Activated CD8-positive, alpha-beta T cell treated with anti-CD3 and anti-CD28 coated beads for 36 hours (primary cell): Measurements from ENCODE around the gene TCTN2. TPM values are rescaled to one million over a fixed set of nuclear protein-coding genes. Genes with fewer than 3 reads are reported as not detected.
A peak's percentile ranks its signal among the peaks of the same experiment; 100 is the strongest.

Experiments
- ATAC-seq: fragments of 200-7000 bp; cut with Tn5 transposase; one replicate; pipeline ENCODE4 v1.10.0; 2021; ENCODE audit warnings: mild to moderate bottlenecking, moderate library complexity
- CTCF ChIA-PET: fragments of 350-600 bp; sonication (Branson Sonifier 250); formaldehyde crosslinking; loops from one replicate; lab custom pipeline; 2021; ENCODE audit warnings: antibody characterized with exemption; lab: Charles Lee
- POLR2A ChIA-PET: fragments of 350-600 bp; sonication (Branson Sonifier 250); formaldehyde crosslinking; loops from one replicate; lab custom pipeline; 2021; ENCODE audit warnings: antibody characterized with exemption; lab: Charles Lee
- DNase-seq: peaks from one replicate; pipeline ENCODE4 v3.0.0-alpha.2; 2020
- H3K27ac Mint-ChIP-seq: one replicate; pipeline ENCODE4 v1.8.0; 2021; ENCODE audit warnings: mild to moderate bottlenecking, mixed read lengths
- H3K27me3 Mint-ChIP-seq: one replicate; pipeline ENCODE4 v1.8.0; 2021; ENCODE audit warnings: mixed read lengths
- H3K36me3 Mint-ChIP-seq: one replicate; pipeline ENCODE4 v1.8.0; 2021; ENCODE audit warnings: low read depth, mixed read lengths
- H3K4me1 Mint-ChIP-seq: one replicate; pipeline ENCODE4 v1.8.0; 2021; ENCODE audit warnings: low read depth, mixed read lengths
- H3K4me3 Mint-ChIP-seq: one replicate; pipeline ENCODE4 v1.8.0; 2021; ENCODE audit warnings: mild to moderate bottlenecking, moderate library complexity, mixed read lengths
- H3K9me3 Mint-ChIP-seq: one replicate; pipeline ENCODE4 v1.8.0; 2021; ENCODE audit warnings: mixed read lengths
- intact Hi-C: fragments of 100-400 bp; cut with micrococcal nuclease; formaldehyde crosslinking; loops from one replicate; pipeline ENCODE4 v1.10.0; 2022
- total RNA-seq, 2 experiments: library from RNA; stranded (reverse); gene quantifications; one replicate each; pipeline ENCODE4 v1.2.3, GENCODE V29; 2021
- TF ChIP-seq, protein P1 (sequence below): fragments of 200-600 bp; IDR thresholded peaks from one replicate; pipeline ENCODE4 v1.8.0; 2022; ENCODE audit warnings: antibody characterized with exemption, mild to moderate bottlenecking

The TCTN2 gene
- total RNA-seq, 2 experiments from 2014 or later, result 2.0 to 2.3 TPM

DNA sequence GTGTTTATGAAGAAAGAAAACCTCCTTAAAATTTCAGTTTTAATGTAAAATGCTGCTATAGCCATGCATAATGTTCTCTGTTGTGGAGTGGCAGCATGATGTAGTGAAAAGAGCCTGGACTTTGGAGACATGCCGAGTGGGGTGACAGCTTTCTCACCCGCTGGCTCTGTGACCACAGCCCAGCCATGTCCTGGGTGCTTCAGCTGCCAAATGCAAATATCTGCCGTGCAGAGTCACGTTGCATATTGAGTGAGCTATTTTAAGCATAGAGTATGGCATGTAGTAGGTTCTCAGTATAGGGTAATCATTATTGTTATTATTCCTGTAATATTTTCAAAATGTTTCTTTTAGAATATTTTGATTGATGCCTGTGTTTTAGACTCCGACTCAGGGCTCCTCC is 15.5 kb upstream of the TCTN2 start:
- ChIA-PET POLR2A (interaction anchor here (1.0 kb wide), 1 partner anchor 21 kb away, joined by 3 read pairs; no protein-coding TSS in a partner anchor), CTCF (interaction anchor here (1.5 kb wide), 1 partner anchor 187 kb away, joined by 3 read pairs; no protein-coding TSS in a partner anchor)
- intact Hi-C loops, result no loop called here
- ATAC-seq (no peak), DNase-seq (no peak)
- no peak overlapping the region for H3K4me3 Mint-ChIP-seq
- TF ChIP-seq, protein P1, sequence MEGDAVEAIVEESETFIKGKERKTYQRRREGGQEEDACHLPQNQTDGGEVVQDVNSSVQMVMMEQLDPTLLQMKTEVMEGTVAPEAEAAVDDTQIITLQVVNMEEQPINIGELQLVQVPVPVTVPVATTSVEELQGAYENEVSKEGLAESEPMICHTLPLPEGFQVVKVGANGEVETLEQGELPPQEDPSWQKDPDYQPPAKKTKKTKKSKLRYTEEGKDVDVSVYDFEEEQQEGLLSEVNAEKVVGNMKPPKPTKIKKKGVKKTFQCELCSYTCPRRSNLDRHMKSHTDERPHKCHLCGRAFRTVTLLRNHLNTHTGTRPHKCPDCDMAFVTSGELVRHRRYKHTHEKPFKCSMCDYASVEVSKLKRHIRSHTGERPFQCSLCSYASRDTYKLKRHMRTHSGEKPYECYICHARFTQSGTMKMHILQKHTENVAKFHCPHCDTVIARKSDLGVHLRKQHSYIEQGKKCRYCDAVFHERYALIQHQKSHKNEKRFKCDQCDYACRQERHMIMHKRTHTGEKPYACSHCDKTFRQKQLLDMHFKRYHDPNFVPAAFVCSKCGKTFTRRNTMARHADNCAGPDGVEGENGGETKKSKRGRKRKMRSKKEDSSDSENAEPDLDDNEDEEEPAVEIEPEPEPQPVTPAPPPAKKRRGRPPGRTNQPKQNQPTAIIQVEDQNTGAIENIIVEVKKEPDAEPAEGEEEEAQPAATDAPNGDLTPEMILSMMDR, result no peak
- no peaks in the 10 kb centered on the region for H3K9me3 Mint-ChIP-seq
- H3K27ac Mint-ChIP-seq, result no peak overlapping the region
- peaks cover 6% of the 10 kb centered on the region for H3K4me1 Mint-ChIP-seq
- peaks cover 47% of the 10 kb centered on the region for H3K36me3 Mint-ChIP-seq
- H3K27me3 Mint-ChIP-seq, result no peaks in the 10 kb centered on the region

DNA sequence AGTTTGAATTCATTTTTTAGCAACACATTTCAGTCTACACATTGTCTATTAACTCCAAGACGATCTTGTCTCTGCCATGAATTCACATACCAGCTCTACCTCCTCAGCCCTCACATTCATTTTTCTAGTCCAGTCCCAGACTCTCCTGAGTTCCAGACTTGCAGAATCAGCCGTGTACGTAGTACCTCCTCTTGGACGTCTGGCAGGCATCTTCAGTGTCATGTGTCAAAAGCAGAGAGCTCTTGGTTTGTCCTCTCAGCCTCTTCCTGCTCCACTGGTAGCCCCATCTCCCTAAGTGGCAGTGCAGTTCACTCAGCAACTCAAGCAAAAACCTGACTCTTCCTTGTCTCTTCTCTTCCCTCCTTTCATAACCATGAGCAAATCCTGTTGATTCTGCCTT is 14.5 kb upstream of the TCTN2 start:
- peaks cover 6% of the 10 kb centered on the region for H3K4me1 Mint-ChIP-seq
- no peak overlapping the region for H3K4me3 Mint-ChIP-seq
- H3K9me3 Mint-ChIP-seq, result no peaks in the 10 kb centered on the region
- ChIA-PET POLR2A (interaction anchor here (1.0 kb wide), 1 partner anchor 22 kb away, joined by 3 read pairs; no protein-coding TSS in a partner anchor), CTCF (interaction anchor here (1.5 kb wide), 1 partner anchor 186 kb away, joined by 3 read pairs; no protein-coding TSS in a partner anchor)
- no peak overlapping the region for H3K27ac Mint-ChIP-seq
- intact Hi-C loops, result no loop called here
- TF ChIP-seq, protein P1, result no peak
- no peak for DNase-seq
- H3K27me3 Mint-ChIP-seq, result no peaks in the 10 kb centered on the region
- peaks cover 44% of the 10 kb centered on the region for H3K36me3 Mint-ChIP-seq
- ATAC-seq, result no peak

DNA sequence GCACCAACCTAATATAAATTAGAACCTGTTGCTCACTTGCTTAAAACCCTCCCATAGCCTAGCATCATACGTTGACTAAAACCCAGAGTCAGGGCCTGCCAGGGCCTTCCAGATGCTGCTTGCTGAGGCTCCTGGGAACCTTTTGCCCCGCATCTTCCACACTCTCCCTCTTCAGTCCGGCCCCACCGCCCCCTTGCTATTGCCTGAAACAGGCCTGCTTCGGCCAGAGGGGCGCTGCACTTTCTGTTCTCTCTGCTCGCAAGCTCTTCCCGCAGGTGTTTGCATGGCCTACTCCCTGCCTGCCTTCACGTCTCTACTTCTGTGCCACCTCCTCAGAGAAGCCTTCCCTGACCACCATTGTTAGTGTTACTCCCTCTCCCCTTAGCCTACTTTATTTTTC is 13.7 kb upstream of the TCTN2 start:
- intact Hi-C loops, result no loop called here
- DNase-seq (no peak), ATAC-seq (no peak)
- no peak overlapping the region for H3K27ac Mint-ChIP-seq
- ChIA-PET POLR2A (interaction anchor here (0.6 to 1.4 kb wide), 3 partner anchors 11 to 58 kb away, joined by 3 read pairs; no protein-coding TSS in a partner anchor), CTCF (no interaction called here)
- no peaks in the 10 kb centered on the region for H3K9me3 Mint-ChIP-seq
- peaks cover 40% of the 10 kb centered on the region for H3K36me3 Mint-ChIP-seq
- H3K4me3 Mint-ChIP-seq, result no peak overlapping the region
- H3K4me1 Mint-ChIP-seq, result peaks cover 6% of the 10 kb centered on the region
- TF ChIP-seq, protein P1, result no peak
- H3K27me3 Mint-ChIP-seq, result no peaks in the 10 kb centered on the region

DNA sequence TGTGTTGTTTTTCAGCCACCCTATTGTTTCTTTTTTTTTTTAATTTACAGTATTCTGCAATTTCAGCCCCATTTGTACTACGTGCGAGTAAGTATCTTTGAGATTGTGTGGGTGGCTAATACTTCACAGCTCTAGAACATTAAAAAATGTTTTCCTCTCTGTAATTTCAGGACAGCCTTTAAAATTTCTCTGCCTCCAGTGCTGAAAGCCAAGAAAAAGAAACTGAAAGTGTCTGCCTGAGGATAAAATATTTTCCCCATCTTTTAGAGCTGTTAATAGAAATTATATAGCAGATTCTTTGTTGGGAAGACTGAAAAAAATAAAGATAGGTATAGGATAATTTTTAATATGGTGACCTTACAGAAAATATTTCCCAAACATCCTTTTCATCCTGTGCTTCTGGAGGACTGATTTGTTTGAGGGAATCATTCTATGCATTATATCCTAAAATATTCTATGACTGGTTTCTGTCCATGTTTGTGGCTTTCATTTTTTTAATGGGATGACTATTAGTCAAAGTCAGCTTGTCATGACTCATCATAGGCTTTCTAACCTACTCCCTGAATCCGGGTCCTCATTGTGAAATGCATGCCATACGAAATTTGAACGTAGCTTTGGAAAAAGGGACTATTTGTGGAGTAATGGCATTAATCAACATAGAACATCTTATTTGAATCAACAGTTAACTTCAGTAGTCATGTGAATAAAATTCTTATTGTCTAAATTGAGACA is 10.8 kb upstream of the TCTN2 start:
- POLR2A ChIA-PET, result interaction anchor here (2.2 kb wide), 1 partner anchor 15 kb away, joined by 5 read pairs; no protein-coding TSS in a partner anchor
- Mint-ChIP-seq H3K27me3 (no peaks in the 10 kb centered on the region), H3K27ac (peak overlapping the region; percentile 61), H3K4me1 (peaks cover 6% of the 10 kb centered on the region), H3K36me3 (peaks cover 35% of the 10 kb centered on the region), H3K4me3 (no peak overlapping the region), H3K9me3 (no peaks in the 10 kb centered on the region)
- DNase-seq, result no peak
- TF ChIP-seq, protein P1, result no peak
- intact Hi-C loops, result no loop called here
- no peak for ATAC-seq
- CTCF ChIA-PET, result no interaction called here

DNA sequence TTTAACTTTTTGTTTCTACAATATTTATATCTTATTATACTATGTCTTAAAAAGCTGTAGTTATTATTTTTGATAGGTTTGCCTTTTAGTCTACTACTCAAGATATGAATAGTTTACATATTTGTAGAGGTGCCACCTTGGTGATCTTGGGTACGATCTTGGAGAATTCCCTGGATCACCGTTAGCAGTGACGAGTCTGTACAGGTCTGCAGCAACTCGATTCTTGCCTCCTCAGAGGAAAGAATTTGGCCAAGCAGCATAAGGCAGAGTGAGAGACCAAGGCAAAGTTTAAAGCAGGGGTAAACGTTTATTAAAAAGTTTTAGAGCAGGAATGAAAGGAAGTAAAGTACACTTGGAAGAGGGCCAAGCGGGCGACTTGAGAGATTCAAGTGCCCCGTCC is 3.1 kb upstream of the TCTN2 start:
- intact Hi-C loops, result no loop called here
- Mint-ChIP-seq H3K27ac (no peak overlapping the region), H3K4me3 (no peak overlapping the region), H3K9me3 (no peaks in the 10 kb centered on the region), H3K36me3 (peaks cover 11% of the 10 kb centered on the region), H3K27me3 (no peaks in the 10 kb centered on the region), H3K4me1 (peaks cover 14% of the 10 kb centered on the region)
- ATAC-seq, result no peak
- ChIA-PET CTCF (no interaction called here), POLR2A (no interaction called here)
- TF ChIP-seq, protein P1, result no peak
- DNase-seq, result no peak
